VCaP (cell line): ENCODE results near the gene TMLHE.

Experiments used
- H3K27ac ChIP-seq: fragments of 450-650 bp; 2 replicates; pipeline ENCODE4 v1.5.1; 2017
- TF ChIP-seq, protein P1 (sequence below): fragments of 450-650 bp; conservative IDR thresholded peaks from 2 replicates; pipeline ENCODE4 v1.5.1; 2017; ENCODE audit warnings: mild to moderate bottlenecking, moderate library complexity

Gene TMLHE

DNA sequence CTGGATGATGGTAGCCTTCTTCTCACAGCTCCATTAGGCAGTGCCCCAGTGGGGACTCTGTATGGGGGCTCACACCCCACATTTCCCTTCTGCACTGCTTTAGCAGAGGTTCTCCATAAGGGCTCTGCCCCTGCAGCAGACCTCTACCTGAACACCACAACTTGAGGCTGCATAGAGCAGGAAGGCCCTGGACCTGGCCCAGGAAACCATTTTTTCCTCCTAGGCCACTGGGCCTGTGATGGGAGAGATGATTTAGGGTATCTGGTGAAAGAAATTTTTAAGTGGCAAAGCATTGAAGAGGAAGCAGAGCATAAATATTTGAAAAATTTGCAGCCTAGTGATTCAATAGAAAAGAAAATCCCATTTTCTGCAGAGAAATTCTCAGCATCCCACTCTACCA lies 171.7 kb downstream of the TMLHE start:
- H3K27ac ChIP-seq, result no peak overlapping the region
- TF ChIP-seq, protein P1, sequence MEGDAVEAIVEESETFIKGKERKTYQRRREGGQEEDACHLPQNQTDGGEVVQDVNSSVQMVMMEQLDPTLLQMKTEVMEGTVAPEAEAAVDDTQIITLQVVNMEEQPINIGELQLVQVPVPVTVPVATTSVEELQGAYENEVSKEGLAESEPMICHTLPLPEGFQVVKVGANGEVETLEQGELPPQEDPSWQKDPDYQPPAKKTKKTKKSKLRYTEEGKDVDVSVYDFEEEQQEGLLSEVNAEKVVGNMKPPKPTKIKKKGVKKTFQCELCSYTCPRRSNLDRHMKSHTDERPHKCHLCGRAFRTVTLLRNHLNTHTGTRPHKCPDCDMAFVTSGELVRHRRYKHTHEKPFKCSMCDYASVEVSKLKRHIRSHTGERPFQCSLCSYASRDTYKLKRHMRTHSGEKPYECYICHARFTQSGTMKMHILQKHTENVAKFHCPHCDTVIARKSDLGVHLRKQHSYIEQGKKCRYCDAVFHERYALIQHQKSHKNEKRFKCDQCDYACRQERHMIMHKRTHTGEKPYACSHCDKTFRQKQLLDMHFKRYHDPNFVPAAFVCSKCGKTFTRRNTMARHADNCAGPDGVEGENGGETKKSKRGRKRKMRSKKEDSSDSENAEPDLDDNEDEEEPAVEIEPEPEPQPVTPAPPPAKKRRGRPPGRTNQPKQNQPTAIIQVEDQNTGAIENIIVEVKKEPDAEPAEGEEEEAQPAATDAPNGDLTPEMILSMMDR, result no peak
